ENCODE data around the gene USPL1.
"Not testable (repeated sequence)": the region's sequence is repeated elsewhere in the genome, so short reads cannot be mapped to it uniquely, and the experiment has no call there.

The USPL1 gene

DNA sequence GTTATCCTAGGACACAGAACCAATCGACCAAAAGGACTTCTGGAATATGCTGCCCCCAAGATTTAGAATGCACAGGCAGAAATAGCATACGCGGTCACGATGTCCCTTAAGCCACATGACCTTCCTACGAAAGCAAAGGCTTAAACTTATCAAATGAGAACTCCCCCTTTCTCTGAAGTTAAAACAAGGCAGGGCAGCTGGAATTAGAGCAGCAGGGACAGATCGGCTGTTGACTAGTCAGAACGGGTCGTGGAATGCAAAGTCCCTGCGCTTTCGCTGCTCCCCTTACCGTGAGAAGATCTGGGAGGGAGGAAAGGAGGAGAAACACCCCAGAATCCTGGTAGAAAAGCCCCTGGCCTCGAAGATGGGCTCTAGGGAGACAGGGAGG is 799 bp upstream of the USPL1 start:
- peak; percentile 91 for DNase-seq

DNA sequence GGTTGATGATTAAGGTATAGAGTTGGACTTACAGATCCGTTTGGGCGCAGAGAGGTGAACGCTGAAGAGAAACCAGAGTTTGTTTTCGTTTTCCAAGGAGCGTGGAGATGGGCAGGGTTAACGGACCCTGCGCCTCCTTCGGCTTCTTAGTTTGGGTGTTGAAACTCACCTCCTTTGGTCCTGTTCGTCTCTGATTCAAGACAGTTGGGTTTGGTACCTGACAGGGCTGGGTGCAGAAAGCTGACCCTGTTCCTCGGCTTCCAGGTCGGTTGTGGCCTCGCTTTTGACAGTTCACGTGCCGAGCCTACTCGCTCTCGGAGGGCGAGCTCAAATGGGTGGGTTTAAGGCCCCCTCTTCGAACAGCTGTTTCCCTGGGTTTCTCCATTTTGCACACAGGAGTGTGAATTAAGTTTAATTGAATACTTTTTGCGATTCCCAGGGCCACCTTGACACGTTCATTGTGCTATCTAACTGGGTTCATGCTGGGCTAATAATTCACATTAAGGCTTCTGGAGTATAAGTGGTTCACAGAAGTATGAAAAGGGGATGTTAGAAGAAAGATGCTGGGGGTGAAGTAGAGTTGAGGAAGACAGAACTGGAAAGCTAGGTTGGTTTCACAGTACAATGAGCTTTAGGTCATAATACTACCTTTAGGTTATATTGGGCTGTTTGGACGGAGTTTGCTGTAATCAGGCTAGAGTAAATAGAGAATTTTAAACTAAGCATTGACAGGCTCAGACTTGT is 638 bp downstream of the USPL1 start:
- DNase-seq = no peak

- DNase-seq = no peak
Observed at GRCh38 chr13:30618930-30619279, 1.2 kb downstream of the USPL1 start.

- no peak for DNase-seq
Observed at GRCh38 chr13:30619731-30620130, 2.0 kb downstream of the USPL1 start.

GRCh38 chr13:30620941-30621340 is 3.2 kb downstream of the USPL1 start:
- DNase-seq = no peak

GRCh38 chr13:30622551-30622950 is 4.8 kb downstream of the USPL1 start:
- DNase-seq = no peak

DNA sequence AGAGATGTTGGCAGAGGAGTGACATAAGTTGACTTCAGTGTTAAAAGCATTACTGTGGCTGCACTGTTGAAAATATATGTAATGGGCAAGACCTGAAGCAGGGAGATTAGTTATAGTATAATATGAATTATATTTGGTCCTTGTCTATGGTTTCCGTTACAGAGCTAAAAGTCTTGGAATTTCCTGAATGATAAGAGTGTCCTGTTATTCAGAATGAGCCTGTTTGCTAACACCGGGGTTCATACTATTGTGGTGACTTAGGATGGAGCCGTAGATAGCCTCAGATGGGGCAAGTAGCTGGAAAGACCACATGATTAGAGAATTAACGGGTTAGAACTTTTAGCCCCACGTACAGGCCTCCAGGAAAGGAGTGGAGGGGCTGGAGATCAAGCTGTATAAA is 5.7 kb downstream of the USPL1 start:
- DNase-seq = no peak

- DNase-seq = no peak
Observed at GRCh38 chr13:30624630-30625029, 6.9 kb downstream of the USPL1 start.

GRCh38 chr13:30629527-30629926 is 11.8 kb downstream of the USPL1 start:
- no peak for DNase-seq

DNA sequence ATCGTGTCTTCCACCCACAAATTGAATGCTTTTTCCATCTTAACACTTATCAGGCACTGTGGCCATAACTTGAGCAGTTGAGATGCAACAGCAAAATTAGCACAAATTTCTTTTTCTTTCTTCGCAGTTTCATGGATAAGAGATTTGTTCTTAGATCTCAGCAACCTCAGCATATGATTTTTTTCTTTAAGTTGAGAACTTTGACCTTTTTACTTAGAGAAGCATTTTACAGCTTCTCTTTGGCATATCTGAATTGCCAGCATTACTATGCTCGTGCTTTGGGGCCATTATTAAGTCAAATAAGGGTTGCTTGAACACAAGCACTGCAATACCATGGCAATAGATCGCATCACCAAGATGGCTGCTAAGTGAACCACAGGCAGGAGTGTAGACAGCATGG is 16.1 kb downstream of the USPL1 start:
- no peak for DNase-seq

- DNase-seq = no peak
Observed at GRCh38 chr13:30634838-30635237, 17.1 kb downstream of the USPL1 start.

- no peak for DNase-seq
Observed at GRCh38 chr13:30638301-30638700, 20.6 kb downstream of the USPL1 start.

GRCh38 chr13:30639671-30640070 is 22.0 kb downstream of the USPL1 start:
- DNase-seq = peak; percentile 76

DNA sequence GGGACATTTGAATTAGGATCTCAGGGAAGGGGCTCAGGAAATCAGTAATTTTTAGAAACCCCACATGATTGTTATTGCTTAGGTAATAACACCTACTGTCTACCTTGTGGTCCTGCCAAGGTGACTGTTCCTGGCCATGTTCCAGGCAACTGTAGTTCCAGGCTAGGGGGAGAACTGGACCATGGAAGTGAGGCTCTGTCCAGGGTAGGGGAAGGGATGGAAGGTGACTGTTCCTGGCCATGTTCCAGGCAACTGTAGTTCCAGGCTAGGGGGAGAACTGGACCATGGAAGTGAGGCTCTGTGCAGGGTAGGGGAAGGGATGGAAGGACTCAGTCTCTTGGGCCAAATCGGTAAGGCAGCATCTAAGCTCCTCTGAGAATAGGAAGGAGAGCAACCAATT is 23.5 kb downstream of the USPL1 start:
- DNase-seq = not testable (repeated sequence)

- no peak for DNase-seq
Observed at GRCh38 chr13:30645629-30646028, 27.9 kb downstream of the USPL1 start.

- DNase-seq = no peak
Observed at GRCh38 chr13:30647420-30647819, 29.7 kb downstream of the USPL1 start.

- no peak for DNase-seq
Observed at GRCh38 chr13:30647824-30648521, 30.3 kb downstream of the USPL1 start.

DNA sequence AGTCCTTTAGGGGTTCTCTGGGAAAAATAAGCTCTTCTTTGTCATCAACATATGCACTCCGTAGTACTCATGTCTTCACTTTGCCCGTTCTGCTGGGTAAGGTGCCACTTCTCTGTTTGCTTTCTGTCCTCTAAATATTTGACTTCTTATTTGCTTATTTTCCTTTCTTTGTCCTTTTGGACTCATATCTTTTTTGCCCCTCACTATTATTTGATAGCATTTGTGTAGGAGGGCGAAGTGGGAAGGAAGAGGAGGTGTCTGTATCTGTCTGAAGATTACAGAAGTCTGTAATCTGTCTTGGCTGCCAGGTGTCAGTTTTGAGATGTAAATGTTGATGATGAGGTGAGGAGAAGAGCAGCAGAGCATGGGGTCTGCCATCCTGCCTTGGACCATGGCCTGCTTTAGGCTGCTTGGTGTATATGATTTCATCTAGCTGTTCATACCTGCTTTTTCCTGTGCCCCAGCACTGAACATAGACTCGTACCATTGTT is 30.8 kb downstream of the USPL1 start:
- no peak for DNase-seq

DNA sequence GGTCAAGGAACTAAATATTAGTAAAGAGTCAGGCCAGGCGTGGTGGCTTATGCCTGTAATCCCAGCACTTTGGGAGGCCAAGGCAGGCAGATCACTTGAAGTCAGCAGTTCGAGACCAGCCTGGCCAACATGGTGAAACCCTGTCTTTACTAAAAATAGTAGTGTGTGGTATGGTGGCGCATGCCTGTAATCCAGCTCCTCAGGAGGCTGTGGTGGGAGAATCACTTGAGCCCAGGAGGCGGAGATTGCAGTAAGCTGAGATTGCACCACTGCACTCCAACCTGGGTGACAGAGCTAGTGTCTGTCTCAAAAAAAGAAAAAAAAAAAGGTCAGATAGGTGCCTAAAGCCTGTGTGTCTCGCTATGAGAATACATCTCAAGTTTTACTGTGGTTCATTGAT is 33.9 kb downstream of the USPL1 start:
- peak; percentile 8 for DNase-seq

- no peak for DNase-seq
Observed at GRCh38 chr13:30652746-30653386, 35.1 kb downstream of the USPL1 start.

GRCh38 chr13:30654430-30654829 is 36.7 kb downstream of the USPL1 start:
- no peak for DNase-seq

GRCh38 chr13:30656178-30656577 is 38.5 kb downstream of the USPL1 start:
- DNase-seq = no peak

- no peak for DNase-seq
Observed at GRCh38 chr13:30659980-30660379, 42.3 kb downstream of the USPL1 start.

- no peak for DNase-seq
Observed at GRCh38 chr13:30660796-30661195, 43.1 kb downstream of the USPL1 start.
